Muscle of leg (tissue), 16 donors: ENCODE measurements around the gene IRF8. TPM values are rescaled to one million over a fixed set of nuclear protein-coding genes. Genes with fewer than 3 reads are reported as not detected.

Experiments used
- DNase-seq: peaks from one replicate; pipeline ENCODE4 v3.0.0; 2013
- H3K27ac ChIP-seq: one replicate; pipeline ENCODE4 v1.5.1; 2013; ENCODE audit warnings: mild to moderate bottlenecking, low read length, control low read depth
- H3K27me3 ChIP-seq: one replicate; pipeline ENCODE4 v1.6.1; 2013; ENCODE audit warnings: low read length; ENCODE audit not compliant: control insufficient read depth, insufficient read depth
- H3K36me3 ChIP-seq: one replicate; pipeline ENCODE4 v1.6.1; 2013; ENCODE audit warnings: low read length; ENCODE audit not compliant: control insufficient read depth, insufficient read depth
- H3K4me1 ChIP-seq: one replicate; pipeline ENCODE4 v1.6.1; 2013; ENCODE audit warnings: low read length; ENCODE audit not compliant: control insufficient read depth, insufficient read depth
- H3K4me3 ChIP-seq: one replicate; pipeline ENCODE4 v1.5.1; 2013; ENCODE audit warnings: low read length, control low read depth
- H3K9me3 ChIP-seq: replicated peaks from 2 replicates; pipeline ENCODE4 v1.6.1; 2013; ENCODE audit warnings: low read depth, low read length; ENCODE audit not compliant: control insufficient read depth
- WGBS: methylation state at CpG from one replicate; pipeline ENCODE4 v1.1.5; 2013; ENCODE audit warnings: missing lambda C conversion rate; ENCODE audit not compliant: insufficient coverage; 5-methylcytosine and 5-hydroxymethylcytosine counted together
- long read RNA-seq, 11 donors: transcript quantifications; one replicate each; lab custom pipeline, GENCODE V29; 2026
- polyA plus RNA-seq, 8 donors: library from polyadenylated mRNA; unstranded; fragments of 120-200 nt; gene quantifications; one replicate each; pipeline versions ENCODE4 v1.2.1 to v1.2.3, GENCODE V29; 2013; ENCODE audit warnings: inconsistent platforms in 1 of 8, low replicate concordance in 1 of 8; ENCODE audit not compliant: insufficient read length in 8 of 8, insufficient read depth in 1 of 8
- total RNA-seq: library from RNA; stranded (reverse); fragments of 120-200 nt; gene quantifications from one replicate; pipeline ENCODE4 v1.2.4, GENCODE V29; 2013

The IRF8 gene
- total RNA-seq: 7.0 TPM
- polyA plus RNA-seq: 1 to 10 TPM; 3.6 to 7.7 (median 5.7) TPM
- long read RNA-seq, donor 1, partial matches to known transcripts: 0 of 1 reads
- long read RNA-seq, donor 1, other reads (novel, unspliced or antisense): 0 of 1 reads
- long read RNA-seq, donor 2: 0 reads
- long read RNA-seq, donor 3: 0 reads
- long read RNA-seq, donor 4: 0 reads
- long read RNA-seq, donor 5, partial matches to known transcripts: 0 of 2 reads
- long read RNA-seq, donor 5, other reads (novel, unspliced or antisense): 0 of 2 reads
- long read RNA-seq, donor 6, partial matches to known transcripts: 0 of 3 reads
- long read RNA-seq, donor 6, other reads (novel, unspliced or antisense): 0 of 3 reads
- long read RNA-seq, donor 7, partial matches to known transcripts: 0 of 2 reads
- long read RNA-seq, donor 7, other reads (novel, unspliced or antisense): 0 of 2 reads
- long read RNA-seq, donor 8, partial matches to known transcripts: 0 of 1 reads
- long read RNA-seq, donor 8, other reads (novel, unspliced or antisense): 0 of 1 reads
- long read RNA-seq, donor 9: 0 reads
- long read RNA-seq, donor 10: 0 reads
- long read RNA-seq, donor 11: 0 reads

- H3K4me1 ChIP-seq: peaks cover 24% of the 10 kb centered on the region
- H3K36me3 ChIP-seq: no peaks in the 10 kb centered on the region
- peak; percentile 91 for DNase-seq
- H3K27ac ChIP-seq: peak within 1 kb of the TSS; percentile 15
- under 1% methylated on average over 84 of the region's 102 CpGs for WGBS
- peaks cover 83% of the 10 kb centered on the region for H3K27me3 ChIP-seq
- H3K9me3 ChIP-seq: no peaks in the 10 kb centered on the region
- H3K4me3 ChIP-seq: peak within 1 kb of the TSS; percentile 59
These were observed at the start of gene IRF8 for GRCh38 chr16:85898521-85899442. Gene IRF8, plus strand, starts transcription at chr16:85899162. Its CDS starts 3,854 bp downstream, at chr16:85903016.

- Histone ChIP-seq H3K27me3 (peaks cover 28% of the 10 kb centered on the region), H3K36me3 (no peaks in the 10 kb centered on the region), H3K4me3 (no peak overlapping the region), H3K4me1 (peaks cover 2% of the 10 kb centered on the region), H3K9me3 (no peaks in the 10 kb centered on the region), H3K27ac (no peak overlapping the region)
- WGBS: 75% methylated on average over 7 of the region's 8 CpGs
- DNase-seq: no peak
These were observed 49.6 kb upstream of the IRF8 start for GRCh38 chr16:85849388-85849787.

- no peak for DNase-seq
- H3K9me3 ChIP-seq: peaks cover 3% of the 10 kb centered on the region
- H3K27me3 ChIP-seq: peaks cover 20% of the 10 kb centered on the region
- no peaks in the 10 kb centered on the region for H3K36me3 ChIP-seq
- H3K27ac ChIP-seq: no peak overlapping the region
- H3K4me3 ChIP-seq: no peak overlapping the region
- H3K4me1 ChIP-seq: no peaks in the 10 kb centered on the region
- WGBS: 70% methylated on average over 4 of the region's 5 CpGs
These were observed 48.5 kb upstream of the IRF8 start for GRCh38 chr16:85850344-85850880.

- peaks cover 19% of the 10 kb centered on the region for H3K27me3 ChIP-seq
- no peak overlapping the region for H3K27ac ChIP-seq
- WGBS: 78% methylated on average over 8 of the region's 15 CpGs
- H3K36me3 ChIP-seq: no peaks in the 10 kb centered on the region
- H3K9me3 ChIP-seq: peaks cover 3% of the 10 kb centered on the region
- H3K4me3 ChIP-seq: no peak overlapping the region
- no peak for DNase-seq
- no peaks in the 10 kb centered on the region for H3K4me1 ChIP-seq
These were observed 47.8 kb upstream of the IRF8 start for GRCh38 chr16:85851034-85851785.

GRCh38 chr16:85853547-85854545 lies 45.1 kb upstream of the IRF8 start:
- Histone ChIP-seq H3K4me1 (no peaks in the 10 kb centered on the region), H3K27me3 (peaks cover 16% of the 10 kb centered on the region), H3K27ac (no peak overlapping the region), H3K4me3 (no peak overlapping the region), H3K36me3 (no peaks in the 10 kb centered on the region), H3K9me3 (peaks cover 3% of the 10 kb centered on the region)
- 82% methylated on average over 8 of the region's 16 CpGs for WGBS
- peak; percentile 71 for DNase-seq

GRCh38 chr16:85854935-85855334 lies 44.0 kb upstream of the IRF8 start:
- no peak for DNase-seq
- 100% methylated on average over 1 of the region's 1 CpG for WGBS
- H3K27me3 ChIP-seq: peaks cover 18% of the 10 kb centered on the region
- no peak overlapping the region for H3K4me3 ChIP-seq
- no peaks in the 10 kb centered on the region for H3K36me3 ChIP-seq
- H3K27ac ChIP-seq: no peak overlapping the region
- H3K4me1 ChIP-seq: no peaks in the 10 kb centered on the region
- peaks cover 3% of the 10 kb centered on the region for H3K9me3 ChIP-seq

GRCh38 chr16:85856079-85856478 lies 42.9 kb upstream of the IRF8 start:
- 94% methylated on average over 3 of the region's 6 CpGs for WGBS
- no peak overlapping the region for H3K27ac ChIP-seq
- H3K27me3 ChIP-seq: peaks cover 17% of the 10 kb centered on the region
- no peak overlapping the region for H3K4me3 ChIP-seq
- H3K4me1 ChIP-seq: no peaks in the 10 kb centered on the region
- H3K9me3 ChIP-seq: peaks cover 3% of the 10 kb centered on the region
- no peaks in the 10 kb centered on the region for H3K36me3 ChIP-seq
- DNase-seq: no peak

- Histone ChIP-seq H3K36me3 (no peaks in the 10 kb centered on the region), H3K27ac (no peak overlapping the region), H3K9me3 (peaks cover 3% of the 10 kb centered on the region), H3K4me1 (no peaks in the 10 kb centered on the region), H3K4me3 (no peak overlapping the region), H3K27me3 (peaks cover 12% of the 10 kb centered on the region)
- no peak for DNase-seq
- WGBS: 38% methylated on average over 1 of the region's 5 CpGs
These were observed 42.4 kb upstream of the IRF8 start for GRCh38 chr16:85856585-85856984.
